Measurements from ENCODE around the gene DMRTA2. TPM values are rescaled to one million over a fixed set of nuclear protein-coding genes. Genes with fewer than 3 reads are reported as not detected.

DMRTA2 gene
- 0.12 and 0.13 TPM in 2 replicates for total RNA-seq

GRCh38 chr1:50422946-50423669, at the start of gene DMRTA2:
DMRTA2 (minus strand) TSS chr1:50423443; CDS start chr1:50421536, 1,907 bp downstream.

